IMR-90 (cell line): Measurements from ENCODE around the gene KLF2. TPM values are rescaled to one million over a fixed set of nuclear protein-coding genes. Genes with fewer than 3 reads are reported as not detected.

ENCODE experiments used
- ATAC-seq: fragments of 200-7000 bp; cut with Tn5 transposase; 2 replicates; pipeline ENCODE4 v1.9.1; 2020; ENCODE audit warnings: low read depth, mild to moderate bottlenecking, moderate library complexity
- BruUV-seq: library from RNA; stranded (reverse); fragments of 400-500 nt; replicated peaks from 2 replicates; lab custom pipeline; 2021; lab: Mats Ljungman, UMichigan
- CTCF ChIA-PET: fragments of 300-600 bp; formaldehyde crosslinking; extraction: SDS; loops from one replicate; lab custom pipeline; 2021; ENCODE audit warnings: antibody characterized with exemption; lab: Yijun Ruan, JAX
- POLR2A ChIA-PET: fragments of 300-600 bp; sonication (Branson Sonifier 250); formaldehyde crosslinking; loops from one replicate; lab custom pipeline; 2022; ENCODE audit warnings: antibody characterized with exemption; ENCODE audit not compliant: unreplicated experiment; lab: Charles Lee
- DNase-seq: peaks from one replicate; pipeline ENCODE4 v3.0.0; 2013
- H2AFZ ChIP-seq: replicated peaks from 2 replicates; pipeline ENCODE3; 2013; ENCODE audit warnings: low read length, mild to moderate bottlenecking; ENCODE audit not compliant: poor library complexity
- H2AK5ac ChIP-seq: 2 replicates; pipeline ENCODE4 v1.6.1; 2013; ENCODE audit warnings: low read depth, low read length, inconsistent platforms
- H2AK9ac ChIP-seq: replicated peaks from 2 replicates; pipeline ENCODE3; 2013; ENCODE audit warnings: mild to moderate bottlenecking, low read depth, low read length, moderate library complexity; ENCODE audit not compliant: poor library complexity
- H2BK120ac ChIP-seq: 2 replicates; pipeline ENCODE4 v1.6.1; 2013; ENCODE audit warnings: low read depth, low read length, inconsistent platforms
- H2BK15ac ChIP-seq: 3 replicates; pipeline ENCODE4 v1.6.1; 2013; ENCODE audit warnings: low read depth, low read length, inconsistent platforms
- H2BK20ac ChIP-seq: 2 replicates; pipeline ENCODE4 v1.6.1; 2013; ENCODE audit warnings: low read depth, mild to moderate bottlenecking, inconsistent platforms, low read length, moderate library complexity
- H2BK5ac ChIP-seq: 2 replicates; pipeline ENCODE4 v1.6.1; 2013; ENCODE audit warnings: mild to moderate bottlenecking, low read depth, low read length, inconsistent platforms; ENCODE audit not compliant: poor library complexity, severe bottlenecking
- H3K14ac ChIP-seq: replicated peaks from 2 replicates; pipeline ENCODE4 v1.6.1; 2013; ENCODE audit warnings: low read depth, low read length, inconsistent platforms
- H3K18ac ChIP-seq: 2 replicates; pipeline ENCODE4 v1.6.1; 2013; ENCODE audit warnings: low read depth, low read length, control low read depth
- H3K23ac ChIP-seq: 2 replicates; pipeline ENCODE4 v1.6.1; 2013; ENCODE audit warnings: low read depth, low read length, inconsistent platforms
- H3K27ac ChIP-seq: 2 replicates; pipeline ENCODE4 v1.5.1; 2013; ENCODE audit warnings: mild to moderate bottlenecking, control low read depth, low read length; ENCODE audit not compliant: insufficient read depth
- H3K27me3 ChIP-seq: 2 replicates; pipeline ENCODE4 v1.6.1; 2013; ENCODE audit warnings: low read length; ENCODE audit not compliant: control insufficient read depth, insufficient read depth
- H3K36me3 ChIP-seq: 2 replicates; pipeline ENCODE4 v1.6.1; 2013; ENCODE audit warnings: low read length, mixed read lengths; ENCODE audit not compliant: control insufficient read depth, insufficient read depth
- H3K4ac ChIP-seq: 2 replicates; pipeline ENCODE4 v1.6.1; 2013; ENCODE audit warnings: low read depth, low read length, inconsistent platforms
- H3K4me1 ChIP-seq: 2 replicates; pipeline ENCODE4 v1.6.1; 2013; ENCODE audit warnings: low read length, mixed read lengths; ENCODE audit not compliant: control insufficient read depth, insufficient read depth
- H3K4me2 ChIP-seq: 2 replicates; pipeline ENCODE4 v1.6.1; 2013; ENCODE audit warnings: low read depth, mild to moderate bottlenecking, control low read depth, low read length, moderate library complexity
- H3K4me3 ChIP-seq: 2 replicates; pipeline ENCODE4 v1.5.1; 2013; ENCODE audit warnings: low read depth, mild to moderate bottlenecking, control low read depth, low read length, moderate library complexity; ENCODE audit not compliant: insufficient read depth
- H3K56ac ChIP-seq: 2 replicates; pipeline ENCODE4 v1.6.1; 2013; ENCODE audit warnings: low read length, inconsistent platforms; ENCODE audit not compliant: insufficient read depth; ENCODE audit errors: extremely low read depth
- H3K79me1 ChIP-seq, 2 experiments: 2 replicates each; pipeline ENCODE4 v1.6.1; 2013; ENCODE audit warnings: low read length in 2 of 2, inconsistent platforms in 1 of 2, low read depth in 1 of 2
- H3K9ac ChIP-seq: 2 replicates; pipeline ENCODE4 v1.6.1; 2013; ENCODE audit warnings: low read depth, low read length, control low read depth
- H3K9me1 ChIP-seq: 2 replicates; pipeline ENCODE4 v1.6.1; 2013; ENCODE audit warnings: low read length, inconsistent platforms; ENCODE audit not compliant: insufficient read depth
- H3K9me3 ChIP-seq: 2 replicates; pipeline ENCODE4 v1.6.1; 2013; ENCODE audit warnings: low read length; ENCODE audit not compliant: control insufficient read depth, insufficient read depth
- H4K20me1 ChIP-seq: 2 replicates; pipeline ENCODE4 v1.6.1; 2013; ENCODE audit warnings: low read length, inconsistent platforms; ENCODE audit not compliant: insufficient read depth
- H4K5ac ChIP-seq: 2 replicates; pipeline ENCODE4 v1.6.1; 2013; ENCODE audit warnings: mild to moderate bottlenecking, low read depth, low read length, control low read depth
- H4K8ac ChIP-seq, 2 experiments: 2 replicates each; pipeline ENCODE4 v1.6.1; 2013; ENCODE audit warnings: low read depth in 2 of 2, low read length in 2 of 2, control low read depth in 1 of 2, inconsistent platforms in 1 of 2
- H4K91ac ChIP-seq: 2 replicates; pipeline ENCODE4 v1.6.1; 2013; ENCODE audit warnings: low read depth, low read length, inconsistent platforms; ENCODE audit not compliant: insufficient read depth
- CEBPB ChIP-seq: IDR thresholded peaks from 2 replicates; pipeline ENCODE4 v1.6.1; 2012; ENCODE audit warnings: low read depth, low read length, improper control_type of control experiment
- CHD1 ChIP-seq: IDR thresholded peaks from 2 replicates; pipeline ENCODE4 v1.6.1; 2012; ENCODE audit warnings: low read depth, low read length, improper control_type of control experiment
- CTCF ChIP-seq: conservative IDR thresholded peaks from 2 replicates; pipeline ENCODE4 v1.5.1; 2012; ENCODE audit warnings: mild to moderate bottlenecking, low read depth, low read length, improper control_type of control experiment
- WGBS, 2 experiments: methylation state at CpG; one replicate each; pipeline versions ENCODE4 v1.1.5 to v1.1.7; 2013; ENCODE audit warnings: missing lambda C conversion rate in 2 of 2; ENCODE audit not compliant: insufficient read length in 1 of 2; ENCODE audit errors: extremely low coverage in 2 of 2; 5-methylcytosine and 5-hydroxymethylcytosine counted together
- dilution Hi-C: fragments of 300-500 bp; cut with HindIII; formaldehyde crosslinking; loops from one replicate; pipeline ENCODE4 v1.14.3; 2018; ENCODE audit warnings: low sequenced_read_pairs; ENCODE audit not compliant: unreplicated experiment
- in situ Hi-C: fragments of 300-500 bp; cut with MboI; formaldehyde crosslinking; loops from 3 replicates; pipeline ENCODE4 v1.14.3; 2019; ENCODE audit warnings: low sequenced_read_pairs, inconsistent platforms, mixed read lengths
- intact Hi-C: fragments of 100-400 bp; cut with micrococcal nuclease; formaldehyde crosslinking; loops from 2 replicates; pipeline ENCODE4 v1.10.0; 2022
- polyA plus RNA-seq, 3 experiments: library from polyadenylated mRNA; depleted of rRNA; stranded (reverse); fragments of >200 nt; gene quantifications; 2 replicates each; pipeline ENCODE4 v1.2.3, GENCODE V29; 2012; ENCODE audit warnings: low replicate concordance in 1 of 3
- total RNA-seq: library from RNA; depleted of rRNA; stranded (reverse); fragments of >200 nt; gene quantifications from 2 replicates; pipeline ENCODE4 v1.2.3, GENCODE V29; 2012

Gene KLF2
- total and polyA plus RNA-seq, 2 of the 4 experiments (the other 2 are of a cell fraction) = 1.1 to 34.4 TPM

GRCh38 chr19:16367261-16367683, 42.6 kb downstream of the KLF2 start:
- dilution Hi-C loops (no loop called here), in situ Hi-C loops (no loop called here), intact Hi-C loops (no loop called here)
- Histone ChIP-seq H3K9me3 (no peaks in the 10 kb centered on the region), H3K27me3 (no peaks in the 10 kb centered on the region), H2BK120ac (no peak overlapping the region), H3K4me3 (no peak overlapping the region), H3K4me1 (no peaks in the 10 kb centered on the region), H3K23ac (no peak overlapping the region), H3K36me3 (peaks cover 3% of the 10 kb centered on the region; the same call in 1 of the 2 replicates), H4K91ac (no peak overlapping the region), H2BK15ac (no peak overlapping the region), H2BK5ac (no peak overlapping the region), H2BK20ac (no peak overlapping the region), H3K79me1 (peaks cover 7 to 10% of the 10 kb centered on the region in 2 experiments; a peak in 2 of 4 replicates), H2AK5ac (no peak overlapping the region), H2AK9ac (no peak overlapping the region), H3K27ac (no peak overlapping the region), H3K18ac (no peak overlapping the region), H3K9ac (no peak overlapping the region), H2AFZ (no peak overlapping the region), H4K8ac (no peak overlapping the region), H3K4me2 (no peak overlapping the region), H3K14ac (no peak overlapping the region), H3K9me1 (peaks cover 10% of the 10 kb centered on the region), H3K4ac (no peak overlapping the region), H4K20me1 (0 out of 2 replicates have a peak, but pooled peaks cover 3% of the 10 kb centered on the region), H3K56ac (no peak overlapping the region), H4K5ac (no peak overlapping the region)
- WGBS, 2 experiments = 98% methylated on average over 6 of the region's 10 CpGs; no CpG with 5 or more reads in 1 of the 2 experiments
- ChIA-PET POLR2A (no interaction called here), CTCF (no interaction called here)
- no peak for TF ChIP-seq CHD1
- TF ChIP-seq CTCF = no peak
- TF ChIP-seq CEBPB = no peak
- ATAC-seq (no peak), DNase-seq (no peak)
- no TSS peak for BruUV-seq
